HUES6 (cell line): ENCODE data around the gene PEX3.

Experiments
- H3K27ac ChIP-seq: 2 replicates; pipeline ENCODE4 v1.7.0; 2013; ENCODE audit warnings: low read depth, mild to moderate bottlenecking, low read length, inconsistent platforms
- H3K27me3 ChIP-seq: 2 replicates; pipeline ENCODE4 v1.6.1; 2013; ENCODE audit warnings: low read length; ENCODE audit not compliant: control insufficient read depth, insufficient read depth
- H3K36me3 ChIP-seq: 2 replicates; pipeline ENCODE4 v1.6.1; 2013; ENCODE audit warnings: low read length; ENCODE audit not compliant: control insufficient read depth, insufficient read depth
- H3K4me1 ChIP-seq: 2 replicates; pipeline ENCODE4 v1.6.1; 2013; ENCODE audit warnings: low read length; ENCODE audit not compliant: control insufficient read depth, insufficient read depth
- H3K4me3 ChIP-seq: 2 replicates; pipeline ENCODE4 v1.5.1; 2013; ENCODE audit warnings: low read depth, low read length
- H3K9ac ChIP-seq: one replicate; pipeline ENCODE4 v1.6.1; 2013; ENCODE audit warnings: mild to moderate bottlenecking, low read length
- H3K9me3 ChIP-seq: 2 replicates; pipeline ENCODE4 v1.6.1; 2013; ENCODE audit warnings: low read depth, low read length; ENCODE audit not compliant: control insufficient read depth, insufficient read depth

PEX3 gene

DNA sequence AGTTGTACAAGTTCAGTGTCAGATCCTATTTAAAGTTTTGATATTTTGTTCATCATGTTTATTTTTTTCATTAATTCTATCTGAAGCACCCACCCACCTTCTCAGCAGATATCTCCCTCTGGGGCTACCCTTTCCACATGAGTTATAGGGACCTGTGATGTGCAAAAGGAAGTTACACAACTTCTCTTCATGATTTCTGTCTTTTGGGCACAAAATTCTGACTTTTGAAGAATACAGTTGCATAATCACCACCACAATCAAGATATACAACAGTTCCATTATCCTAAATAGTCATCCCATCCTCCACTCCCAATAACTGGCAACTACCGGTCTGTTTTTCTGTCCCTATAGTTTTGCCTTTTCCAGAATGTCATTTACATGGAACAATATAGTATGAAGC lies 74.8 kb downstream of the PEX3 start:
- Histone ChIP-seq H3K4me1 (0 out of 2 replicates have a peak, but pooled peaks cover 8% of the 10 kb centered on the region), H3K27ac (no peak overlapping the region)

DNA sequence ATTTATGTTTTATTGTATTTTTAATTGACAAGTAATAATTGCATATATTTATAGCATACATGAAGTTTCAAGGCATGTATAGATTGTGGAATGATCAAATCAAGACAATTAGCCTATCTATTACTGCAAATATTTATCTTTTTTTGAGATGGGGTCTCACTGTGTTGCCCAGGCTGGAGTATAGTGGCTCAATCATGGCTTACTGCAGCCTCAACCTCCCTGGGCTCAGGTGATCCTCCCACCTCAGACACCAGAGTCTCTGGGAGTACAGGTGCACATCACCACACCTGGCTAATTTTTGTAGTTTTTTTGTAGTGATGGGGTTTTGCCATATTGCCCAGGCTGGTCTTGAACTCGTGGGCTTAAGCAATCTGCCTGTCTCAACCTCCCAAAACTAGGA lies 77.1 kb downstream of the PEX3 start:
- Histone ChIP-seq H3K27ac (no peak overlapping the region), H3K9me3 (no peaks in the 10 kb centered on the region), H3K36me3 (no peaks in the 10 kb centered on the region), H3K9ac (no peak overlapping the region), H3K4me3 (no peak overlapping the region), H3K27me3 (peaks cover 3% of the 10 kb centered on the region), H3K4me1 (0 out of 2 replicates have a peak, but pooled peaks cover 8% of the 10 kb centered on the region)

More for the DNA sequence above, 74.8 kb downstream of the PEX3 start:
- Histone ChIP-seq H3K27me3 (no peaks in the 10 kb centered on the region), H3K4me3 (no peak overlapping the region), H3K36me3 (no peaks in the 10 kb centered on the region), H3K9me3 (no peaks in the 10 kb centered on the region), H3K9ac (no peak overlapping the region)

DNA sequence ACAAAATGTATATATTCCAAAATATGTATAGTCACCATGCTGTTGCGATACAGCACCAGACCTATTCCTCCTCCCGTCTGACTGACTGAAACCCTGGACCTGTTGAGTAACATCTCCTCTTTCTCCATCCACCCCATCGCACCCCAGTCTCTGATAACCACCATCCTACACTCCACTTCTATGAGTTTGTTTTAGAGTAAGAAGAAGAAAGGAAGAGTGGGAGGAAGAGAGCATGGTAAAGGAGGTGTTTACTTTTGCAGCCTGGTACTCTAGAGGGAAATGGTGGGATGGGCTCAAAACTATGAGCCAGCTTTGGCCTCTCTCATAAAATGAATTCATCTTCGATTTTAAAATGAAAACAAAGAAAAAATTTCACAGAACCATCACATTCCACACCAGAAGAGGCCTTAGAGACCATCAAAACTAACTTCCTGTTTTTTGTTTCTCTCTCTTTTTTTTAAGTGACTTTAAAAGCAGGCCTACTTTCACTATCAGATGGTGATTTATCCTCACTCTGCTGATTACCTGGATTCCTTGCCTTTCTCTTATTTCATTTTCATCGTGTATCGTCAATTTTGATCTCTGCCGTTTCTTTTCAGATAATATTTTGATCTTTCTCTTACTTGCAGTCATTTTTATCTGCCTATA lies 77.7 kb downstream of the PEX3 start:
- Histone ChIP-seq H3K9me3 (no peaks in the 10 kb centered on the region), H3K27me3 (peaks cover 9% of the 10 kb centered on the region), H3K36me3 (no peaks in the 10 kb centered on the region), H3K9ac (no peak overlapping the region), H3K27ac (no peak overlapping the region), H3K4me3 (no peak overlapping the region), H3K4me1 (0 out of 2 replicates have a peak, but pooled peaks cover 8% of the 10 kb centered on the region)

DNA sequence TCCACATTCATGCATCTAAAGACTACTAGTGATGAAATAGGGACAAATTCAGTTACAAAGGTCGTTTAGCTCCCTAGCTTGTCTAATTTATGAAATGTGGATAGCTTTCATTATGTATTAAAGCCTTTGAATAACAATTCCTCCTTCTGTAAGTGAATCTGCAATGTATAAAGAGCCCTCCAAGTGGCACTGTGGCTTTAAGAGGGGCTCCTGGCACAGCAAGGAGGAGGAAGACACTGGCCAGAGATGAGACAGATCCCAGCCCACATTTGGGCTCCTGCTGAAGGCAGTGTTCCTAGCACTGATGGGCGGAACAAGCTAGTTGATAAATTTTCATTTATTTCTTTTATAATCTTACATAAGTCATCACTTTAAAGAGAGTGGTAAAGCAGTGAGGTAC lies 78.5 kb downstream of the PEX3 start:
- H3K9me3 ChIP-seq = no peaks in the 10 kb centered on the region
- H3K36me3 ChIP-seq = no peaks in the 10 kb centered on the region
- no peak overlapping the region for H3K4me3 ChIP-seq
- peaks cover 14% of the 10 kb centered on the region for H3K27me3 ChIP-seq
- H3K4me1 ChIP-seq = 0 out of 2 replicates have a peak, but pooled peaks cover 8% of the 10 kb centered on the region
- no peak overlapping the region for H3K9ac ChIP-seq
- no peak overlapping the region for H3K27ac ChIP-seq

DNA sequence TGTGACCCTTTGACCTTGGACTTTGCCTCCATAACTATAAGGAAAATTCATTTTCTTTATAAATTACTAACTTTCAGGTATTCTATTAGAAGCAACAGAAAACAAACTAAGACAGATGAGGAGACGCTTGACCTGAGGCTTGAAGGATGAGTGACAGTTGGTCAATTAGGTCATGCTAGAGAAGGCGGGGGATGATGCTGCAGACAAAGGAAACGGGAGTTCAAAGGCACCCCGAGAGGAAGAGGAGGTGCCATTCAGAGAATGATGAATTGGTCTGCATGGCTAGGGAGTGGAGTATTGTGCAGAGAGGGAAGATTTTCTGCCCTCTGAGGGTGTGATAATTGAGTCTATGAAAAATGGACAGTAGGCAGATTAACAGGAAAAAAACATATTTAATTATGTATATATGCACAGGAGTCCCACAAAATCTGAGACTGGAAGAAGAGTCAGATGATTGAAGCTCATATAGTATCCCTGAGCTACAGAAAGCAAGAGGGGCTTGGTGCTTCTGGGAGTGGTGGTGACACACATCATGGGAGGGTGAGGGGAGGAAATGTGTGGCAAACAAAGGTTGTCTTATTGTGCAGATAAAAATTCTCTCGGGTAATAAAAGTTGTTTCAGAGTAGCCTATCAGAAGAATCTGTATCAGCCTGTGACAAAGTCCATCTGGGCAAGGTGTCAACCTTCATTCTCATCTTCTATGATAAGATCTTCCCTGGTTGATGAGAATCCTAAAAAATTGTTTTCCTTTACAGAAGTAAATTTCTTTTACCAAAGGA lies 81.3 kb downstream of the PEX3 start:
- Histone ChIP-seq H3K9me3 (no peaks in the 10 kb centered on the region), H3K4me1 (0 out of 2 replicates have a peak, but pooled peaks cover 8% of the 10 kb centered on the region), H3K9ac (no peak overlapping the region), H3K36me3 (no peaks in the 10 kb centered on the region), H3K4me3 (no peak overlapping the region), H3K27ac (no peak overlapping the region), H3K27me3 (peaks cover 35% of the 10 kb centered on the region)

DNA sequence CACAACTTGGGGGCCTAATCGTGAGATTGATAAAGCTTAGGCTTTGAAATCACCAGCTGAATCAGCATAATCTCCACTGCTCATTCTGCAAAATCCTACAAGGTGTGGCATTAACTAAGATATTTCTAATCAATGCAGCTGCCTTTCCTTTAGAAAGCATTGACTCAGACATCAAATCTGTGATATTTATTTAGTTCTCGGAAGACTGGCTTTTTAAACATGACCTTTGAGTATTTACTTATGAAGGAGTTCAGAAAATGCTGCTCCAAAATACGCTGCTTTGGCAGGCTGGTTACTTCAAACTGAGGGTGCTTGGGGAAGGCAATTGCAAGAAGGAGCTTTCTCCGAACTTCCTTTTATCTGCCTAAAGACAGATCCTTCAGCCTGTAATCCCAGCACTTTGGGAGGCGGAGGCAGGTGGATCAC lies 84.6 kb downstream of the PEX3 start:
- H3K27me3 ChIP-seq = peaks cover 59% of the 10 kb centered on the region
- no peak overlapping the region for H3K4me3 ChIP-seq
- H3K27ac ChIP-seq = no peak overlapping the region
- no peak overlapping the region for H3K9ac ChIP-seq
- no peaks in the 10 kb centered on the region for H3K9me3 ChIP-seq
- peaks cover 18% of the 10 kb centered on the region for H3K4me1 ChIP-seq
- no peaks in the 10 kb centered on the region for H3K36me3 ChIP-seq

DNA sequence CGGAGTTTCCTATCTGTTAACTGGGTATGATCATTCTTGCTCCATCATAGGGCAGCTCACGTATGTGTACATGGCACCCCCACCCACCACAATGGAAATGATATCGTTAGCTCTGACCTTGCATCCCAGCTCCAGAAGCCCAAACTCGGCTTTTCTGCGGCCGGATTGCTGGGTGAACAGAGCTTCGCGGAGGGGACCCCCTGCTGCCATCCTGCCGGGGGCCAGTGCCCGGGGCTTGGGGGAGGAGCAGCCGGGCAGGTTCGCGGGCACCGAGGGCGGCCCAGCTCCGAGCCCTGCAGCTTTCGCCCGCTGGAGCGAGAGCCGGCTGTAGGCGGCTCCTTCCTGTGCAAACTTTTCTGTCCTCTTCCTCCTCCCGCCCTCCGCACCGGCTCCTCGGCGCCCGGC lies 85.9 kb downstream of the PEX3 start:
- H3K9me3 ChIP-seq = no peaks in the 10 kb centered on the region
- H3K4me1 ChIP-seq = peaks cover 19% of the 10 kb centered on the region
- H3K27me3 ChIP-seq = peaks cover 59% of the 10 kb centered on the region
- no peak overlapping the region for H3K27ac ChIP-seq
- H3K36me3 ChIP-seq = no peaks in the 10 kb centered on the region
- peak overlapping the region; percentile 65 for H3K4me3 ChIP-seq
- H3K9ac ChIP-seq = peak overlapping the region; percentile 39

DNA sequence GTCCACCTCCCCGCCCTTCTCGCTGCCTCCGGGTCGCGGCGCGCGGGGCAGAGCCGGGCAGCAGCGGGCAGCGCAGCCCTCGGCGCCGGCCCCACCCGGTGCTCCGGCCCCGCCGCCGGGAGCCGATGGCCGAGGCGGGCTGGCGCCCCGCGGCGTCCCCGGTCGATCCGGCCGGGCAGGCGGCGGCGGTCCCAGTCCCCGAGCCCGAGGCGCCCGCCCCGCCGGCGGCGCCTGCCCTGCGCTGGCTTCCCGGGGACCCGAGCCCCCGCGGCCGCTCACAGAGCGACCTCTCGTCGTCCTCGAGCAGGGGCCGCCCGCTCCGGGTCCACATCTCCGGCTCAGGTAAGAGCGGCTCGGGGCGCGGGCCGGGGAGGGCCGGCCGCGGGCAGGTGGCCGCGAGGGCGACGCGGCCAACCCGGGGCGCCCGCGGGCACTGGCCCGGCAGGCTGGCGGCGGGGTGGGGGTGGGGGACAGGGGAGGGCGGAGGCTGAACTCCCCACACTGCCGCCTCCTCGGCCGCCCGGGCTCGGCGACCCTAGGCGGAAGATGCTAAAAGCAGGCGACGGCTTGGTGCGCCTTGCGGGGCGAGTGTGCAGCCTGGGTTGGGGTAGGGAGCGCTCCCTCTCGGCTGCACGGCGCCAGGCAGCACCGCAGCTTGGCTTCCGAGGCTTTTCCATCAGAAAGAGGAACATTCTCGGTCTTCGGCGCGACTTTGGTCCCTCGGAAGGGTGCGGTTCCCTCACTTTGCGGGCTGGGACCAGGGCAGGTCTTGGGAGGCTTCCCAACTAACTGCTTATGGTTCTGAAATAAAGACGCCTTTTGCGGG lies 86.5 kb downstream of the PEX3 start:
- H3K36me3 ChIP-seq = no peaks in the 10 kb centered on the region
- H3K9ac ChIP-seq = peak overlapping the region; percentile 39
- H3K27ac ChIP-seq = no peak overlapping the region
- H3K27me3 ChIP-seq = peaks cover 59% of the 10 kb centered on the region
- H3K4me3 ChIP-seq = peak overlapping the region; percentile 65
- peaks cover 19% of the 10 kb centered on the region for H3K4me1 ChIP-seq
- no peaks in the 10 kb centered on the region for H3K9me3 ChIP-seq

DNA sequence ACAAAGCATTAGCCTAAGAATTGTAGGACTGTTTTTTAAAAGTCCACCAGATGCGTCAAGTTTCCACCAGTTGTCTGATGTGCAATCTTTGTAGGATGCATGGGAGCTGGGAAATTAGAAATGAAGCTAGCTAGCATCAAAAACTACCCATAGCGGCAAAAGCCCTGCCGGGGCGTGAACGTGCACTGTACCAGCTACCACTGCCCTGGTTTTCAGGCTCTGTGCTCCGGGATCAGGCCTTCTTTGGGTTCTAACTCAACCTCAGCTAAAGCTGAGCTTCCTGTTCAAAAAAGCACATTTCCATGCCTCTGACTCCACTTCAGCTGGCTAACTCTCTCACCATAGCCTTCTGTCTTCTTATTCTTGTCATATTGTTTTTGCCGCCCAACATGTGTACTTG lies 87.8 kb downstream of the PEX3 start:
- Histone ChIP-seq H3K9ac (no peak overlapping the region), H3K4me1 (peaks cover 19% of the 10 kb centered on the region), H3K9me3 (no peaks in the 10 kb centered on the region), H3K4me3 (no peak overlapping the region), H3K27me3 (peaks cover 49% of the 10 kb centered on the region), H3K27ac (no peak overlapping the region), H3K36me3 (no peaks in the 10 kb centered on the region)

DNA sequence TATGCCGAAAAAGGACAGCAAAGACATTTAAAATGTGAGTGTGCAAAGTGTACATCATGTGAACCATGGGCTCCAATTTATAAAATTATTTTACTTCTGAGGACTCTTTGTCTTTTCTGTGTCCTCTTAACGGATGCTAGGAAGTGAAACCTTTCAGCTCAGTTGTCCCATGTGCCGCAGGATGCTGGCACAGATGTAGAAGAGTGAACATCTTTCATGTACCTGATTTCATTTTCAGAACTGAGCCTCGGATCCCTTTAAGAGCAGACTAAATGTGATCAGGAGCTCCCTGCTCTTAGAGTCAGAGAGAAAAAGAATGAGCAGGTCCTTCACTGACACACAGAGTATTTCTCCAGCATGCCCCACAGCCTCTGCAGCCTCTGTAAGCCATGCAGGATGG lies 88.5 kb downstream of the PEX3 start:
- H3K27ac ChIP-seq = no peak overlapping the region
- H3K4me3 ChIP-seq = no peak overlapping the region
- peaks cover 45% of the 10 kb centered on the region for H3K27me3 ChIP-seq
- H3K4me1 ChIP-seq = peaks cover 22% of the 10 kb centered on the region
- H3K36me3 ChIP-seq = no peaks in the 10 kb centered on the region
- H3K9me3 ChIP-seq = no peaks in the 10 kb centered on the region
- H3K9ac ChIP-seq = no peak overlapping the region

DNA sequence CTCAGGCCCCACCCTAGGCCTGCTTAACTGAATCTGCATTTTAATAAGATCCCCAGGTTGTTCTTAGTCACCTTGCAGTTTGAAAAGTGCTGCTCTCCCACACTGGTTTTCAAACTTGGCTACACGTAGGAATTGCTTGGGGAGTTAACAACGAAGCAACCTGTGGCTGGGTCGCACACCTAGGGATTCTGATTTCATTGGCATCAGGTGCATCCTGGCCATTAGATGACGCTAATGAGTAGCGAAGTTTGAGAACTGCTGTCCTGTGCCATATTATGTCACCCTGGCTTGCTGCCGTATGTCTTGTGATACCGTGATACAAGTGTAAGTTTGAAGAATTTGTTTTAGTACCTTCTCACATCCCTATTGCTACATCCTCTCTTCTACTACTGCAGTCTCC lies 89.1 kb downstream of the PEX3 start:
- H3K4me1 ChIP-seq = peaks cover 25% of the 10 kb centered on the region

More for the DNA sequence above, 89.1 kb downstream of the PEX3 start:
- H3K4me3 ChIP-seq = no peak overlapping the region
- H3K27ac ChIP-seq = no peak overlapping the region
- H3K36me3 ChIP-seq = no peaks in the 10 kb centered on the region
- H3K9ac ChIP-seq = no peak overlapping the region
- H3K9me3 ChIP-seq = no peaks in the 10 kb centered on the region
- peaks cover 44% of the 10 kb centered on the region for H3K27me3 ChIP-seq
